Panc1 (cell line): Measurements from ENCODE around the gene ACSM6. TPM values are rescaled to one million over a fixed set of nuclear protein-coding genes. Genes with fewer than 3 reads are reported as not detected.
A peak's percentile ranks its signal among the peaks of the same experiment; 100 is the strongest.

ENCODE experiments used
- ATAC-seq: fragments of 200-7000 bp; cut with Tn5 transposase; 2 replicates; pipeline ENCODE4 v1.9.1; 2020; ENCODE audit warnings: mild to moderate bottlenecking, moderate library complexity
- BruUV-seq: library from RNA; stranded (reverse); fragments of 400-500 nt; replicated peaks from 2 replicates; lab custom pipeline; 2021; lab: Mats Ljungman, UMichigan
- CTCF ChIA-PET: fragments of 300-600 bp; sonication (Branson Sonifier 250); formaldehyde crosslinking; loops from one replicate; lab custom pipeline; 2022; ENCODE audit warnings: antibody characterized with exemption; lab: Charles Lee
- POLR2A ChIA-PET: fragments of 300-600 bp; sonication (Branson Sonifier 250); formaldehyde crosslinking; loops from one replicate; lab custom pipeline; 2022; ENCODE audit warnings: antibody characterized with exemption; lab: Charles Lee
- DNase-seq: peaks from one replicate; pipeline ENCODE4 v3.0.0-alpha.2; 2010; ENCODE audit warnings: low read depth, low spot score
- H3K27ac ChIP-seq: 2 replicates; pipeline ENCODE4 v1.5.1; 2011; ENCODE audit warnings: mild to moderate bottlenecking, low read length, inconsistent platforms
- H3K27me3 ChIP-seq: fragments of 200-500 bp; sonication (Bioruptor generic); 2 replicates; pipeline ENCODE4 v1.6.0; 2014; ENCODE audit warnings: low read length, inconsistent platforms; ENCODE audit not compliant: control insufficient read depth, insufficient read depth
- H3K36me3 ChIP-seq: fragments of 200-500 bp; sonication (Bioruptor generic); 2 replicates; pipeline ENCODE4 v1.5.1; 2014; ENCODE audit warnings: inconsistent platforms, mild to moderate bottlenecking, low read length, moderate library complexity; ENCODE audit not compliant: control insufficient read depth, insufficient read depth
- H3K4me1 ChIP-seq: 2 replicates; pipeline ENCODE4 v1.5.1; 2011; ENCODE audit warnings: inconsistent platforms, mild to moderate bottlenecking, low read length, moderate library complexity; ENCODE audit not compliant: control insufficient read depth, insufficient read depth
- H3K4me3 ChIP-seq, 2 experiments: 2 replicates each; pipeline ENCODE4 v1.5.1; 2011 to 2012; ENCODE audit warnings: low read depth in 2 of 2, low read length in 2 of 2, mild to moderate bottlenecking in 2 of 2, inconsistent platforms in 1 of 2, moderate library complexity in 1 of 2
- H3K9me3 ChIP-seq: fragments of 200-500 bp; sonication (Bioruptor generic); 2 replicates; pipeline ENCODE4 v1.5.1; 2014; ENCODE audit warnings: low read depth, mild to moderate bottlenecking, inconsistent platforms, low read length, moderate library complexity; ENCODE audit not compliant: control insufficient read depth, insufficient read depth
- CTCF ChIP-seq: fragments of 450-650 bp; IDR thresholded peaks from 2 replicates; pipeline ENCODE4 v1.5.1; 2017; ENCODE audit warnings: mild to moderate bottlenecking
- POLR2AphosphoS5 ChIP-seq: IDR thresholded peaks from 2 replicates; pipeline ENCODE4 v1.6.1; 2012; ENCODE audit warnings: mild to moderate bottlenecking, low read depth, low read length, moderate library complexity
- SIN3A ChIP-seq: IDR thresholded peaks from 2 replicates; pipeline ENCODE4 v1.6.1; 2012; ENCODE audit warnings: low read depth, mild to moderate bottlenecking, low read length, moderate library complexity, borderline replicate concordance; ENCODE audit not compliant: insufficient read depth
- TCF7L2 ChIP-seq: IDR thresholded peaks from 2 replicates; pipeline ENCODE4 v1.6.1; 2011; ENCODE audit warnings: mild to moderate bottlenecking, low read depth, low read length, inconsistent platforms
- in situ Hi-C: cut with HindIII; loops from 2 replicates; pipeline ENCODE4 v1.10.0; 2016; ENCODE audit warnings: low sequenced_read_pairs, low pct_unique_long_range_greater_than_20kb
- intact Hi-C: fragments of 100-400 bp; cut with micrococcal nuclease; formaldehyde crosslinking; loops from one replicate; pipeline ENCODE4 v1.10.0; 2022; ENCODE audit not compliant: unreplicated experiment
- total RNA-seq: library from RNA; stranded (reverse); gene quantifications from one replicate; pipeline ENCODE4 v1.2.1, GENCODE V29; 2021; ENCODE audit not compliant: unreplicated experiment
- TF ChIP-seq, protein P1 (sequence below), 2 experiments: IDR thresholded peaks; 2 replicates each; pipeline ENCODE4 v1.6.1; 2011 to 2012; ENCODE audit warnings: low read depth in 2 of 2, control low read depth in 1 of 2, low read length in 1 of 2, mild to moderate bottlenecking in 1 of 2, moderate library complexity in 1 of 2; ENCODE audit not compliant: insufficient read depth in 1 of 2

ACSM6 gene
- total RNA-seq, 1 experiment from 2014 or later: not detected

GRCh38 chr10:95211606-95212279, 17.7 kb downstream of the ACSM6 start:
- Histone ChIP-seq H3K36me3 (no peaks in the 10 kb centered on the region), H3K4me3 (no peak overlapping the region), H3K27ac (peak overlapping the region; percentile 72; the same call in 1 of the 2 replicates), H3K27me3 (no peaks in the 10 kb centered on the region), H3K4me1 (peaks cover 22% of the 10 kb centered on the region), H3K9me3 (no peaks in the 10 kb centered on the region)
- TF ChIP-seq, protein P1, sequence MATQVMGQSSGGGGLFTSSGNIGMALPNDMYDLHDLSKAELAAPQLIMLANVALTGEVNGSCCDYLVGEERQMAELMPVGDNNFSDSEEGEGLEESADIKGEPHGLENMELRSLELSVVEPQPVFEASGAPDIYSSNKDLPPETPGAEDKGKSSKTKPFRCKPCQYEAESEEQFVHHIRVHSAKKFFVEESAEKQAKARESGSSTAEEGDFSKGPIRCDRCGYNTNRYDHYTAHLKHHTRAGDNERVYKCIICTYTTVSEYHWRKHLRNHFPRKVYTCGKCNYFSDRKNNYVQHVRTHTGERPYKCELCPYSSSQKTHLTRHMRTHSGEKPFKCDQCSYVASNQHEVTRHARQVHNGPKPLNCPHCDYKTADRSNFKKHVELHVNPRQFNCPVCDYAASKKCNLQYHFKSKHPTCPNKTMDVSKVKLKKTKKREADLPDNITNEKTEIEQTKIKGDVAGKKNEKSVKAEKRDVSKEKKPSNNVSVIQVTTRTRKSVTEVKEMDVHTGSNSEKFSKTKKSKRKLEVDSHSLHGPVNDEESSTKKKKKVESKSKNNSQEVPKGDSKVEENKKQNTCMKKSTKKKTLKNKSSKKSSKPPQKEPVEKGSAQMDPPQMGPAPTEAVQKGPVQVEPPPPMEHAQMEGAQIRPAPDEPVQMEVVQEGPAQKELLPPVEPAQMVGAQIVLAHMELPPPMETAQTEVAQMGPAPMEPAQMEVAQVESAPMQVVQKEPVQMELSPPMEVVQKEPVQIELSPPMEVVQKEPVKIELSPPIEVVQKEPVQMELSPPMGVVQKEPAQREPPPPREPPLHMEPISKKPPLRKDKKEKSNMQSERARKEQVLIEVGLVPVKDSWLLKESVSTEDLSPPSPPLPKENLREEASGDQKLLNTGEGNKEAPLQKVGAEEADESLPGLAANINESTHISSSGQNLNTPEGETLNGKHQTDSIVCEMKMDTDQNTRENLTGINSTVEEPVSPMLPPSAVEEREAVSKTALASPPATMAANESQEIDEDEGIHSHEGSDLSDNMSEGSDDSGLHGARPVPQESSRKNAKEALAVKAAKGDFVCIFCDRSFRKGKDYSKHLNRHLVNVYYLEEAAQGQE (IDR thresholded peaks at IDR 0.05; ENCODE audit: insufficient read depth in 1 of 2, low read depth in 2 of 2, low read length in 1 of 2): no peak
- TF ChIP-seq TCF7L2: no peak
- TF ChIP-seq POLR2AphosphoS5: no peak
- no peak for TF ChIP-seq SIN3A
- no peak for TF ChIP-seq CTCF
- BruUV-seq: no TSS peak
- ChIA-PET POLR2A (interaction anchor here (0.6 kb wide), 1 partner anchor 18 kb away, joined by 14 read pairs; the partner anchor contains the start of gene ACSM6), CTCF (no interaction called here)
- no peak for DNase-seq
- in situ Hi-C loops (no loop called here), intact Hi-C loops (no loop called here)
- ATAC-seq: no peak

DNA sequence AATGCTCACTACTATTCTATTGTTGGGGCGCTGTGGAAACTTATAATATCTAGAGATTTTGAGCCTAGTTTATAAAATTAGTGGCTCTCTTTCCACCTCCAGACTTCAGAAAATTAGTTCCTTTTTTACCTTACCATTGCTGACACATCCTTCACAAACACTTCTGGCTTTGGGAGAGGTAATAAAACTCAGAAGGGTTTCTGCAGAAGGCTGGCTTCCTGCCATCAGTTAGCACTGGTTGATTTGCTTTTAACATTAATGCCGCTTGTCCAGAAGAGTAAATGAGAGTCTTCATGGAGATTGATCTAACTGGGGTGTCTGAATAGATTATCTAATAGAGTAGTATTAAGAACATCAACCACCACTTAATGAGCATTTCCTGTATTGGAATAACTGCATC, 20.3 kb downstream of the ACSM6 start:
- peak overlapping the region; percentile 72 for H3K27ac ChIP-seq
- ATAC-seq (peak; percentile 62), DNase-seq (no peak)
- no peaks in the 10 kb centered on the region for H3K27me3 ChIP-seq
- BruUV-seq: no TSS peak
- ChIA-PET CTCF (no interaction called here), POLR2A (no interaction called here)
- TF ChIP-seq, protein P1 (IDR thresholded peaks at IDR 0.05; ENCODE audit: insufficient read depth in 1 of 2, low read depth in 2 of 2, low read length in 1 of 2): no peak
- no peak for TF ChIP-seq POLR2AphosphoS5
- no peak for TF ChIP-seq TCF7L2
- TF ChIP-seq CTCF: no peak
- TF ChIP-seq SIN3A: no peak
- intact Hi-C loops: no loop called here
- no peak overlapping the region for H3K4me3 ChIP-seq
- in situ Hi-C loops: no loop called here
- H3K36me3 ChIP-seq: no peaks in the 10 kb centered on the region
- H3K9me3 ChIP-seq: no peaks in the 10 kb centered on the region
- H3K4me1 ChIP-seq: peaks cover 18% of the 10 kb centered on the region
